ENCODE data around the gene EDN2. TPM values are rescaled to one million over a fixed set of nuclear protein-coding genes. Genes with fewer than 3 reads are reported as not detected.
A peak's percentile ranks its signal among the peaks of the same experiment; 100 is the strongest.

The EDN2 gene
- total RNA-seq, 1 experiment from 2014 or later, result 0.24 TPM

DNA sequence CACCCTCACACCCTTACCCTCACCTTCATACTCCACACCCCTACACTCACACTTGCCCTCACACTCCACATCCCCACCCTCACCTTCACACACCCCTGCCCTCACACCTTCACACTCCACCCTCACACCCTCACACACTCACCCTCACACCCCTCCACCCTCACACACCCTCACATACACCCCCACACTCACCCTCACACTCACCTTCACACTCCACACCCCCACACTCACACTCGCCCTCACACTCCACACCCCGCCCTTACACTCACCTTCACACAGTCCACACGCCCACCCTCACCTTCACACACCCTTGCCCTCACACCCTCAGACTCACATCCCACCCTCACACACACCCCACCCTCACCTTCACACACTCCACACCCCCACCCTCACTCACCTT lies 43.6 kb upstream of the EDN2 start:
- Histone ChIP-seq H3K27ac (ENCODE audit: insufficient read length, low read depth, low read length) (no peak overlapping the region), H3K23ac (ENCODE audit: insufficient read length, low read depth, low read length) (no peak overlapping the region), H2AFZ (ENCODE audit: low read length) (no peak overlapping the region), H2BK12ac (ENCODE audit: insufficient read length, low read depth, low read length) (no peak overlapping the region), H3T11ph (ENCODE audit: low read length) (no peak overlapping the region), H4K8ac (replicated peaks; ENCODE audit: insufficient read length, low read depth, low read length) (no peak overlapping the region), H2BK15ac (ENCODE audit: low read depth, low read length) (no peak overlapping the region), H3K56ac (ENCODE audit: insufficient read length, low read depth, low read length) (peak overlapping the region; percentile 34), H3K4ac (ENCODE audit: low read depth, low read length) (no peak overlapping the region), H3K18ac (ENCODE audit: insufficient read length, low read depth, low read length) (no peak overlapping the region), H2BK5ac (ENCODE audit: insufficient read length, low read length) (no peak overlapping the region), H3K9me3 (ENCODE audit: control insufficient read depth, low read depth, low read length) (no peaks in the 10 kb centered on the region), H3K79me1 (ENCODE audit: insufficient read depth, low read depth, low read length, poor library complexity, severe bottlenecking) (no peaks in the 10 kb centered on the region), H3K23me2 (ENCODE audit: insufficient read length, low read depth, low read length, poor library complexity, severe bottlenecking) (no peaks in the 10 kb centered on the region), H3K4me2 (ENCODE audit: insufficient read depth, insufficient read length, low read length) (no peak overlapping the region), H2AK5ac (ENCODE audit: insufficient read length, low read length) (no peak overlapping the region), H3K27me3 (ENCODE audit: insufficient read depth, low read length) (no peaks in the 10 kb centered on the region), H3K9ac (ENCODE audit: extremely low read depth, insufficient read length, low read length) (no peak overlapping the region), H3K4me1 (ENCODE audit: insufficient read depth, low read length) (no peaks in the 10 kb centered on the region), H4K20me1 (ENCODE audit: control insufficient read depth, insufficient read depth, insufficient read length) (no peaks in the 10 kb centered on the region), H2BK20ac (ENCODE audit: low read depth, low read length, poor library complexity, severe bottlenecking) (no peak overlapping the region), H3K79me2 (ENCODE audit: insufficient read depth, low read length) (no peaks in the 10 kb centered on the region), H3K14ac (ENCODE audit: insufficient read depth, low read length) (no peak overlapping the region), H4K5ac (ENCODE audit: insufficient read length, low read depth, low read length) (no peak overlapping the region), H4K91ac (ENCODE audit: insufficient read length, low read depth, low read length) (no peak overlapping the region), H2BK120ac (ENCODE audit: low read depth, low read length, poor library complexity, severe bottlenecking) (no peak overlapping the region)
- Mint-ChIP-seq H3K9me3 (peaks cover 22 to 35% of the 10 kb centered on the region in 2 experiments; a peak in 4 of 5 replicates), H3K27ac (no peak overlapping the region), H3K4me1 (peaks cover 0 to 4% of the 10 kb centered on the region in 2 experiments; a peak in 2 of 4 replicates), H3K4me3 (no peak overlapping the region), H3K27me3 (ENCODE audit: low read depth) (peaks cover 14% of the 10 kb centered on the region), H3K36me3 (ENCODE audit: insufficient read depth in 1 of 3, low read depth in 3 of 3) (peaks cover 0 to 5% (median 2%) of the 10 kb centered on the region in 3 experiments; a peak in 3 of 7 replicates)
- 100% methylated on average over 2 of the region's 3 CpGs for WGBS (ENCODE audit: extremely low coverage, insufficient read length, low lambda C conversion rate)
- no peak for TF ChIP-seq CTCF (conservative IDR thresholded peaks at IDR 0.05)
- no peak for DNase-seq

Measured in H9 (cell line).